GM23338 (cell line): Measurements from ENCODE around the gene PPP1R3D. TPM values are rescaled to one million over a fixed set of nuclear protein-coding genes. Genes with fewer than 3 reads are reported as not detected.

Source experiments
- ATAC-seq: fragments of 200-7000 bp; cut with Tn5 transposase; 3 replicates; pipeline ENCODE4 v1.9.1; 2020
- DNase-seq: peaks from one replicate; pipeline ENCODE4 v3.0.0-alpha.2; 2015; ENCODE audit warnings: low spot score
- H2AFZ ChIP-seq: fragments of 200-600 bp; sonication (generic); 2 replicates; pipeline ENCODE4 v1.8.0; 2016; ENCODE audit warnings: antibody characterized with exemption, mild to moderate bottlenecking, moderate library complexity
- H3F3A ChIP-seq: fragments of 200-600 bp; sonication (generic); replicated peaks from 2 replicates; pipeline ENCODE4 v1.8.0; 2017; ENCODE audit warnings: antibody characterized with exemption, mixed run types, low read depth
- H3K27ac ChIP-seq: fragments of 200-600 bp; sonication (generic); 2 replicates; pipeline ENCODE4 v1.6.1; 2016; ENCODE audit warnings: low read depth
- H3K27me3 ChIP-seq: fragments of 200-600 bp; sonication (generic); 2 replicates; pipeline ENCODE4 v1.8.0; 2016; ENCODE audit warnings: mild to moderate bottlenecking, mixed run types, moderate library complexity; ENCODE audit not compliant: insufficient read depth
- H3K36me3 ChIP-seq: fragments of 200-600 bp; sonication (generic); 2 replicates; pipeline ENCODE4 v1.8.0; 2016; ENCODE audit warnings: mild to moderate bottlenecking; ENCODE audit not compliant: insufficient read depth
- H3K4me1 ChIP-seq: fragments of 200-600 bp; sonication (generic); 2 replicates; pipeline ENCODE4 v1.8.0; 2016; ENCODE audit warnings: mild to moderate bottlenecking, moderate library complexity; ENCODE audit not compliant: insufficient read depth
- H3K4me2 ChIP-seq: fragments of 200-600 bp; sonication (generic); 2 replicates; pipeline ENCODE4 v1.7.1; 2017; ENCODE audit warnings: mixed run types
- H3K4me3 ChIP-seq: fragments of 200-600 bp; sonication (generic); 2 replicates; pipeline ENCODE4 v1.6.1; 2016; ENCODE audit warnings: mixed run types
- H3K79me2 ChIP-seq: fragments of 200-600 bp; sonication (generic); replicated peaks from 2 replicates; pipeline ENCODE4 v1.8.0; 2017; ENCODE audit warnings: mild to moderate bottlenecking; ENCODE audit not compliant: insufficient read depth
- H3K9me2 ChIP-seq: fragments of 200-600 bp; sonication (generic); 2 replicates; pipeline ENCODE4 v1.8.0; 2017; ENCODE audit not compliant: insufficient read depth
- H4K20me1 ChIP-seq: fragments of 200-600 bp; sonication (generic); replicated peaks from 2 replicates; pipeline ENCODE4 v1.8.0; 2017; ENCODE audit warnings: mild to moderate bottlenecking; ENCODE audit not compliant: insufficient read depth
- H3K27ac Mint-ChIP-seq: 2 replicates; pipeline ENCODE4 v1.8.0; 2020; ENCODE audit warnings: inconsistent platforms, mild to moderate bottlenecking, moderate library complexity, mixed read lengths
- H3K27me3 Mint-ChIP-seq: 3 replicates; pipeline ENCODE4 v1.8.0; 2022; ENCODE audit warnings: low read depth, mild to moderate bottlenecking, moderate library complexity, mixed read lengths, inconsistent platforms; ENCODE audit not compliant: insufficient read depth, poor library complexity
- H3K36me3 Mint-ChIP-seq: 3 replicates; pipeline ENCODE4 v1.8.0; 2021; ENCODE audit warnings: low read depth, mild to moderate bottlenecking, inconsistent platforms, moderate library complexity, mixed read lengths
- H3K4me1 Mint-ChIP-seq: 3 replicates; pipeline ENCODE4 v1.8.0; 2020; ENCODE audit warnings: mild to moderate bottlenecking, inconsistent platforms, mixed read lengths
- H3K4me3 Mint-ChIP-seq: 3 replicates; pipeline ENCODE4 v1.8.0; 2021; ENCODE audit warnings: moderate library complexity, mild to moderate bottlenecking, inconsistent platforms, mixed read lengths
- H3K9me3 Mint-ChIP-seq: 3 replicates; pipeline ENCODE4 v1.8.0; 2020; ENCODE audit warnings: moderate library complexity, mild to moderate bottlenecking, inconsistent platforms, mixed read lengths
- CREB1 ChIP-seq: fragments of 250-450 bp; sonication (Bioruptor Pico); IDR thresholded peaks from 2 replicates; pipeline ENCODE4 v1.5.0; 2020; ENCODE audit warnings: low read depth, mild to moderate bottlenecking, moderate library complexity
- CTCF ChIP-seq, 2 experiments: fragments of 200-600 bp in 1 of 2; sonication (generic) in 1 of 2; conservative IDR thresholded peaks; 2 replicates each; pipeline versions ENCODE4 v1.5.1 to v1.6.1; 2016 to 2017; ENCODE audit warnings: antibody characterized with exemption in 2 of 2, low read depth in 2 of 2, mild to moderate bottlenecking in 2 of 2, moderate library complexity in 1 of 2
- ETS1 ChIP-seq: IDR thresholded peaks from 2 replicates; pipeline ENCODE4 v1.6.1; 2016; ENCODE audit warnings: antibody characterized with exemption
- EZH2 ChIP-seq: fragments of 200-600 bp; sonication (generic); IDR thresholded peaks from one replicate; pipeline ENCODE4 v1.8.0; 2017; ENCODE audit warnings: antibody characterized with exemption, mild to moderate bottlenecking, low read depth; ENCODE audit not compliant: unreplicated experiment
- EZH2phosphoT487 ChIP-seq: fragments of 200-600 bp; sonication (generic); IDR thresholded peaks from one replicate; pipeline ENCODE4 v1.8.1; 2018; ENCODE audit warnings: antibody characterized with exemption; ENCODE audit not compliant: unreplicated experiment
- JUNB ChIP-seq: IDR thresholded peaks from one replicate; pipeline ENCODE4 v1.6.1; 2016; ENCODE audit warnings: antibody characterized with exemption; ENCODE audit not compliant: unreplicated experiment
- NANOG ChIP-seq: IDR thresholded peaks from 2 replicates; pipeline ENCODE4 v1.6.1; 2016; ENCODE audit warnings: antibody characterized with exemption, borderline replicate concordance
- POLR2AphosphoS5 ChIP-seq: IDR thresholded peaks from 2 replicates; pipeline ENCODE4 v1.6.1; 2016; ENCODE audit warnings: antibody characterized with exemption, low read depth
- REST ChIP-seq: IDR thresholded peaks from one replicate; pipeline ENCODE4 v1.6.1; 2018; ENCODE audit warnings: antibody characterized with exemption; ENCODE audit not compliant: unreplicated experiment
- STAT1 ChIP-seq: IDR thresholded peaks from one replicate; pipeline ENCODE4 v1.6.1; 2016; ENCODE audit warnings: antibody characterized with exemption; ENCODE audit not compliant: unreplicated experiment
- ZNF114 ChIP-seq: fragments of 250-450 bp; sonication (Bioruptor Pico); IDR thresholded peaks from 2 replicates; pipeline ENCODE4 v1.5.0; 2020; ENCODE audit warnings: mild to moderate bottlenecking, moderate library complexity
- ZNF331 ChIP-seq: fragments of 250-450 bp; sonication (Bioruptor Pico); IDR thresholded peaks from 2 replicates; pipeline ENCODE4 v1.5.0; 2020; ENCODE audit warnings: low read depth, mild to moderate bottlenecking, moderate library complexity
- polyA plus RNA-seq: library from polyadenylated mRNA; unstranded; fragments of >200 nt; fragmentation: Nextera tagmentation; extraction: Ambion mirVana; gene quantifications from 2 replicates; pipeline ENCODE4 v1.2.1, GENCODE V29; 2016
- total RNA-seq: library from RNA; depleted of rRNA; stranded (reverse); fragments of >200 nt; shearing (Covaris generic); gene quantifications from 2 replicates; pipeline ENCODE4 v1.2.3, GENCODE V29; 2014

PPP1R3D gene
- total and polyA plus RNA-seq, 2 experiments from 2014 or later, result 1.4 to 3.0 TPM

- Histone ChIP-seq H2AFZ (no peak overlapping the region), H3K36me3 (no peaks in the 10 kb centered on the region), H4K20me1 (peaks cover 11% of the 10 kb centered on the region; the same call in 1 of the 2 replicates), H3K27ac (no peak overlapping the region), H3F3A (no peaks in the 10 kb centered on the region), H3K27me3 (peaks cover 67% of the 10 kb centered on the region), H3K9me2 (no peaks in the 10 kb centered on the region), H3K4me1 (peaks cover 8% of the 10 kb centered on the region), H3K79me2 (peaks cover 12% of the 10 kb centered on the region; the same call in 1 of the 2 replicates), H3K4me2 (no peak overlapping the region), H3K4me3 (no peak overlapping the region)
- Mint-ChIP-seq H3K4me3 (no peak overlapping the region), H3K36me3 (peaks cover 8% of the 10 kb centered on the region), H3K4me1 (peaks cover 9% of the 10 kb centered on the region), H3K27me3 (peaks cover 39% of the 10 kb centered on the region), H3K9me3 (peaks cover 15% of the 10 kb centered on the region), H3K27ac (no peak overlapping the region)
- TF ChIP-seq EZH2, result no peak
- no peak for DNase-seq
- ATAC-seq, result no peak
These were observed 3.0 kb downstream of the PPP1R3D start for GRCh38 chr20:59937150-59937549.

- H3K4me1 ChIP-seq, result peaks cover 5% of the 10 kb centered on the region
- peaks cover 15% of the 10 kb centered on the region for H3K9me3 Mint-ChIP-seq
- H3K4me3 Mint-ChIP-seq, result no peak overlapping the region
- peaks cover 73% of the 10 kb centered on the region for H3K27me3 ChIP-seq
- peaks cover 11% of the 10 kb centered on the region; the same call in 1 of the 2 replicates for H4K20me1 ChIP-seq
- H2AFZ ChIP-seq, result no peak overlapping the region
- no peak overlapping the region for H3K27ac Mint-ChIP-seq
- no peaks in the 10 kb centered on the region for H3K9me2 ChIP-seq
- H3K4me2 ChIP-seq, result no peak overlapping the region
- H3K4me1 Mint-ChIP-seq, result peaks cover 8% of the 10 kb centered on the region
- H3K36me3 Mint-ChIP-seq, result peaks cover 7% of the 10 kb centered on the region
- ATAC-seq (no peak), DNase-seq (no peak)
- peaks cover 39% of the 10 kb centered on the region for H3K27me3 Mint-ChIP-seq
- TF ChIP-seq POLR2AphosphoS5 (no peak), CTCF (conservative IDR thresholded peaks at IDR 0.05; ENCODE audit: low read depth in 2 of 2) (no peak), ZNF114 (CRISPR knock-in tag) (no peak), STAT1 (no peak), CREB1 (CRISPR knock-in tag) (no peak), NANOG (no peak)
- no peak overlapping the region for H3K27ac ChIP-seq
- no peaks in the 10 kb centered on the region for H3F3A ChIP-seq
- H3K79me2 ChIP-seq, result peaks cover 5% of the 10 kb centered on the region; the same call in 1 of the 2 replicates
- H3K4me3 ChIP-seq, result no peak overlapping the region
- no peaks in the 10 kb centered on the region for H3K36me3 ChIP-seq
These were observed 3.7 kb downstream of the PPP1R3D start for GRCh38 chr20:59936409-59936808.

- H2AFZ ChIP-seq, result no peak overlapping the region
- H3K36me3 ChIP-seq, result no peaks in the 10 kb centered on the region
- Mint-ChIP-seq H3K4me3 (no peak overlapping the region), H3K27me3 (peaks cover 37% of the 10 kb centered on the region), H3K9me3 (peaks cover 15% of the 10 kb centered on the region), H3K36me3 (peaks cover 7% of the 10 kb centered on the region), H3K27ac (no peak overlapping the region), H3K4me1 (peaks cover 4% of the 10 kb centered on the region; the same call in 2 of the 3 replicates)
- DNase-seq (no peak), ATAC-seq (no peak)
- H3F3A ChIP-seq, result no peaks in the 10 kb centered on the region
- H3K79me2 ChIP-seq, result no peaks in the 10 kb centered on the region
- no peak overlapping the region for H3K27ac ChIP-seq
- no peaks in the 10 kb centered on the region for H3K9me2 ChIP-seq
- no peaks in the 10 kb centered on the region; the same call in 1 of the 2 replicates for H3K4me1 ChIP-seq
- H4K20me1 ChIP-seq, result peaks cover 11% of the 10 kb centered on the region; the same call in 1 of the 2 replicates
- peaks cover 75% of the 10 kb centered on the region for H3K27me3 ChIP-seq
- H3K4me2 ChIP-seq, result no peak overlapping the region
- H3K4me3 ChIP-seq, result no peak overlapping the region
- no peak for TF ChIP-seq NANOG
- no peak for TF ChIP-seq CREB1 (CRISPR knock-in tag)
- no peak for TF ChIP-seq EZH2phosphoT487
- no peak for TF ChIP-seq REST
- TF ChIP-seq JUNB, result no peak
- TF ChIP-seq EZH2, result no peak
- no peak for TF ChIP-seq STAT1
- TF ChIP-seq ZNF331 (CRISPR knock-in tag), result no peak
- TF ChIP-seq ETS1, result no peak
These were observed 4.5 kb downstream of the PPP1R3D start for GRCh38 chr20:59935457-59936185.
